A673 (cell line): ENCODE measurements around the gene ST8SIA5. TPM values are rescaled to one million over a fixed set of nuclear protein-coding genes. Genes with fewer than 3 reads are reported as not detected.

Experiments used
- BruUV-seq: library from RNA; stranded (reverse); fragments of 400-500 nt; replicated peaks from 2 replicates; lab custom pipeline; 2021; lab: Mats Ljungman, UMichigan
- CTCF ChIA-PET: fragments of 300-600 bp; sonication (Branson Sonifier 250); formaldehyde crosslinking; loops from one replicate; lab custom pipeline; 2022; ENCODE audit warnings: antibody characterized with exemption; lab: Charles Lee
- POLR2A ChIA-PET: fragments of 300-600 bp; sonication (Branson Sonifier 250); formaldehyde crosslinking; loops from one replicate; lab custom pipeline; 2022; ENCODE audit warnings: antibody characterized with exemption; ENCODE audit not compliant: low non-redundant PET; lab: Charles Lee
- DNase-seq: peaks from one replicate; pipeline ENCODE4 v3.0.0-alpha.2; 2015; ENCODE audit warnings: low spot score
- H3K27ac ChIP-seq: fragments of 200-600 bp; sonication (generic); 2 replicates; pipeline ENCODE4 v1.5.1; 2016; ENCODE audit warnings: mixed run types, low read depth, mild to moderate bottlenecking, mixed read lengths, antibody characterized with exemption, low read length; ENCODE audit not compliant: poor library complexity, severe bottlenecking
- H3K27me3 ChIP-seq: fragments of 200-600 bp; sonication (generic); replicated peaks from 2 replicates; pipeline ENCODE4 v1.6.1; 2017; ENCODE audit warnings: mixed run types, low read depth, mild to moderate bottlenecking, mixed read lengths, antibody characterized with exemption, low read length; ENCODE audit not compliant: insufficient read depth, poor library complexity
- H3K36me3 ChIP-seq: fragments of 200-600 bp; sonication (generic); 2 replicates; pipeline ENCODE4 v1.6.1; 2016; ENCODE audit warnings: mixed run types, mild to moderate bottlenecking, mixed read lengths, antibody characterized with exemption, low read length; ENCODE audit not compliant: insufficient read depth, poor library complexity, severe bottlenecking
- H3K4me1 ChIP-seq: fragments of 200-600 bp; sonication (generic); 2 replicates; pipeline ENCODE4 v1.6.1; 2017; ENCODE audit warnings: mixed run types, mild to moderate bottlenecking, mixed read lengths, antibody characterized with exemption, low read length; ENCODE audit not compliant: insufficient read depth, poor library complexity, severe bottlenecking
- H3K4me3 ChIP-seq: fragments of 200-600 bp; sonication (generic); 2 replicates; pipeline ENCODE4 v1.5.1; 2016; ENCODE audit warnings: low read depth, mixed run types, mild to moderate bottlenecking, mixed read lengths, low read length; ENCODE audit not compliant: poor library complexity, severe bottlenecking
- H3K9me3 ChIP-seq: fragments of 200-600 bp; sonication (generic); 2 replicates; pipeline ENCODE4 v1.6.1; 2016; ENCODE audit warnings: mixed run types, low read depth, mild to moderate bottlenecking, mixed read lengths, antibody characterized with exemption, low read length; ENCODE audit not compliant: poor library complexity, severe bottlenecking
- EZH2 ChIP-seq: fragments of 200-600 bp; sonication (generic); IDR thresholded peaks from 2 replicates; pipeline ENCODE4 v1.6.1; 2017; ENCODE audit warnings: borderline replicate concordance, low read depth, mild to moderate bottlenecking, mixed read lengths, antibody characterized with exemption, low read length; ENCODE audit not compliant: poor library complexity, severe bottlenecking
- intact Hi-C: fragments of 100-400 bp; cut with micrococcal nuclease; formaldehyde crosslinking; loops from one replicate; pipeline ENCODE4 v1.10.0; 2022; ENCODE audit not compliant: unreplicated experiment
- total RNA-seq: library from RNA; stranded (reverse); gene quantifications from 2 replicates; pipeline ENCODE4 v1.2.3, GENCODE V29; 2021
- TF ChIP-seq, protein P1 (sequence below): fragments of 300-800, 200-600 bp; sonication (generic); conservative IDR thresholded peaks from 2 replicates; pipeline ENCODE4 v1.5.1; 2017; ENCODE audit warnings: low read depth, mild to moderate bottlenecking, antibody characterized with exemption, low read length, moderate library complexity, mixed read lengths

The ST8SIA5 gene
- total RNA-seq, 1 experiment from 2014 or later = 17.9 TPM

DNA sequence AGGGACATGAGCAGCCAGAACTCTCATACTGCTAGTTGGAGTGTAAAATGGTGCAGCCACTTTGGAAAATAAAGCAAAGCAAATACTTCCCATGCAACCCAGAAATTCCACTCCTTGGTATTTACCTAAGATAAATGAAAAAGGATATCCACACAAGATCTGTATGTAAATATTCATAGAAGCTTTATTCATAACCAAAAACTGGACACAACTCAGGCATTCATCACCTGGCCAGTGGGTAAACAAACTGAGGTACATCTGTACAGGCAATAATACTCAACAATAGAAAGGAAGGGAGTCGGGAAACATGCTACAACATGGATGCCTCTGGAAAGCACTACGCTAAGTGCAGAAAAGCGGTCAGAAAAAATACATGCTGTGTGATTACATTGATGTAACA, 97.4 kb downstream of the ST8SIA5 start:
- no peaks in the 10 kb centered on the region for H3K9me3 ChIP-seq
- TF ChIP-seq EZH2 = no peak
- H3K27ac ChIP-seq = no peak overlapping the region
- POLR2A ChIA-PET = no interaction called here
- CTCF ChIA-PET = interaction anchor here (0.6 kb wide), 1 partner anchor 179 kb away, joined by 3 read pairs; no protein-coding TSS in a partner anchor
- no peak overlapping the region for H3K4me3 ChIP-seq
- no peaks in the 10 kb centered on the region for H3K36me3 ChIP-seq
- BruUV-seq = no TSS peak
- intact Hi-C loops = no loop called here
- H3K27me3 ChIP-seq = no peaks in the 10 kb centered on the region
- no peaks in the 10 kb centered on the region for H3K4me1 ChIP-seq
- DNase-seq = no peak

GRCh38 chr18:46657115-46657955, 99.5 kb downstream of the ST8SIA5 start, which contains the start of gene LOXHD1:
LOXHD1 (minus strand) TSS chr18:46657220; CDS start chr18:46657033, 187 bp downstream.
- ChIA-PET CTCF (interaction anchor here (0.6 to 2.2 kb wide), 28 partner anchors 10 to 584 kb away, joined by 3 to 41 read pairs (median 4); a partner anchor contains a TSS), POLR2A (interaction anchor here (0.8 kb wide), 1 partner anchor 516 kb away, joined by 7 read pairs; no protein-coding TSS in a partner anchor)
- DNase-seq = no peak
- no peaks in the 10 kb centered on the region for H3K36me3 ChIP-seq
- no peaks in the 10 kb centered on the region for H3K4me1 ChIP-seq
- no peak within 1 kb of the TSS for H3K27ac ChIP-seq
- no peak within 1 kb of the TSS for H3K4me3 ChIP-seq
- H3K27me3 ChIP-seq = no peaks in the 10 kb centered on the region
- TF ChIP-seq, protein P1, sequence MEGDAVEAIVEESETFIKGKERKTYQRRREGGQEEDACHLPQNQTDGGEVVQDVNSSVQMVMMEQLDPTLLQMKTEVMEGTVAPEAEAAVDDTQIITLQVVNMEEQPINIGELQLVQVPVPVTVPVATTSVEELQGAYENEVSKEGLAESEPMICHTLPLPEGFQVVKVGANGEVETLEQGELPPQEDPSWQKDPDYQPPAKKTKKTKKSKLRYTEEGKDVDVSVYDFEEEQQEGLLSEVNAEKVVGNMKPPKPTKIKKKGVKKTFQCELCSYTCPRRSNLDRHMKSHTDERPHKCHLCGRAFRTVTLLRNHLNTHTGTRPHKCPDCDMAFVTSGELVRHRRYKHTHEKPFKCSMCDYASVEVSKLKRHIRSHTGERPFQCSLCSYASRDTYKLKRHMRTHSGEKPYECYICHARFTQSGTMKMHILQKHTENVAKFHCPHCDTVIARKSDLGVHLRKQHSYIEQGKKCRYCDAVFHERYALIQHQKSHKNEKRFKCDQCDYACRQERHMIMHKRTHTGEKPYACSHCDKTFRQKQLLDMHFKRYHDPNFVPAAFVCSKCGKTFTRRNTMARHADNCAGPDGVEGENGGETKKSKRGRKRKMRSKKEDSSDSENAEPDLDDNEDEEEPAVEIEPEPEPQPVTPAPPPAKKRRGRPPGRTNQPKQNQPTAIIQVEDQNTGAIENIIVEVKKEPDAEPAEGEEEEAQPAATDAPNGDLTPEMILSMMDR = no peak
- TF ChIP-seq EZH2 = no peak
- intact Hi-C loops = no loop called here
- BruUV-seq = no TSS peak
- H3K9me3 ChIP-seq = no peaks in the 10 kb centered on the region

GRCh38 chr18:46656326-46657114, 100.3 kb downstream of the ST8SIA5 start:
- intact Hi-C loops = no loop called here
- ChIA-PET CTCF (no interaction called here), POLR2A (no interaction called here)
- TF ChIP-seq EZH2 = no peak
- TF ChIP-seq, protein P1 = no peak
- Histone ChIP-seq H3K36me3 (no peaks in the 10 kb centered on the region), H3K4me3 (no peak overlapping the region), H3K4me1 (no peaks in the 10 kb centered on the region), H3K9me3 (no peaks in the 10 kb centered on the region), H3K27ac (no peak overlapping the region), H3K27me3 (no peaks in the 10 kb centered on the region)
- BruUV-seq = no TSS peak
- no peak for DNase-seq
